ENCODE results near the gene DDHD1. TPM values are rescaled to one million over a fixed set of nuclear protein-coding genes. Genes with fewer than 3 reads are reported as not detected.
"Not testable (repeated sequence)": the region's sequence is repeated elsewhere in the genome, so short reads cannot be mapped to it uniquely, and the experiment has no call there.

The DDHD1 gene
- total RNA-seq, 4 donors from 2014 or later, result 9.7 to 19.4 (median 14.6) TPM

- WGBS, 2 donors, result 38 to 41% methylated on average over 3 of the region's 3 CpGs
- DNase-seq (ENCODE audit: low spot score in 2 of 2), result no peak
- H3K4me3 ChIP-seq (ENCODE audit: low read depth, poor library complexity, severe bottlenecking), result no peak overlapping the region
- intact Hi-C loops (cut with DNase I; ENCODE audit: low total_unique reads), result no loop called here
- TF ChIP-seq POLR2A (IDR thresholded peaks at IDR 0.05), result no peak
- TF ChIP-seq, protein P1, sequence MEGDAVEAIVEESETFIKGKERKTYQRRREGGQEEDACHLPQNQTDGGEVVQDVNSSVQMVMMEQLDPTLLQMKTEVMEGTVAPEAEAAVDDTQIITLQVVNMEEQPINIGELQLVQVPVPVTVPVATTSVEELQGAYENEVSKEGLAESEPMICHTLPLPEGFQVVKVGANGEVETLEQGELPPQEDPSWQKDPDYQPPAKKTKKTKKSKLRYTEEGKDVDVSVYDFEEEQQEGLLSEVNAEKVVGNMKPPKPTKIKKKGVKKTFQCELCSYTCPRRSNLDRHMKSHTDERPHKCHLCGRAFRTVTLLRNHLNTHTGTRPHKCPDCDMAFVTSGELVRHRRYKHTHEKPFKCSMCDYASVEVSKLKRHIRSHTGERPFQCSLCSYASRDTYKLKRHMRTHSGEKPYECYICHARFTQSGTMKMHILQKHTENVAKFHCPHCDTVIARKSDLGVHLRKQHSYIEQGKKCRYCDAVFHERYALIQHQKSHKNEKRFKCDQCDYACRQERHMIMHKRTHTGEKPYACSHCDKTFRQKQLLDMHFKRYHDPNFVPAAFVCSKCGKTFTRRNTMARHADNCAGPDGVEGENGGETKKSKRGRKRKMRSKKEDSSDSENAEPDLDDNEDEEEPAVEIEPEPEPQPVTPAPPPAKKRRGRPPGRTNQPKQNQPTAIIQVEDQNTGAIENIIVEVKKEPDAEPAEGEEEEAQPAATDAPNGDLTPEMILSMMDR (IDR thresholded peaks at IDR 0.05), result no peak
These were observed 28.3 kb downstream of the DDHD1 start for GRCh38 chr14:53124786-53125185.

DNA sequence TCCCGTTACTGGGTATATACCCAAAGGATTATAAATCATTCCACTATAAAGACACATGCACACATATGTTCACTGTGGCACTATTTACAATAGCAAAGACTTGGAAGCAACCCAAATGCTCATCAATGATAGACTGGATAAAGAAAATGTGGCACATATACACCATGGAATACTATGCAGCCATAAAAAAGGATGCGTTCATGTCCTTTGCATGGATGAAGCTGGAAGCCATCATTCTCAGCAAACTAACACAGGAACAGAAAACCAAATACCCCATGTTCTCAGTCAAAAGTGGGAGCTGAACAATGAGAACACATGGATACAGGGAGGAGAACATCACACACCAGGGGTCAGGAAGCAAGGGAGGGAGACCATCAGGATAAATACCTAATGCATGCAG lies 31.7 kb downstream of the DDHD1 start:
- DNase-seq (ENCODE audit: low spot score in 2 of 2); H3K4me3 ChIP-seq (ENCODE audit: low read depth, poor library complexity, severe bottlenecking); intact Hi-C loops (cut with DNase I; ENCODE audit: low total_unique reads): not testable (repeated sequence)
- 99 to 100% methylated on average over 2 of the region's 2 CpGs for WGBS, 2 donors

DNA sequence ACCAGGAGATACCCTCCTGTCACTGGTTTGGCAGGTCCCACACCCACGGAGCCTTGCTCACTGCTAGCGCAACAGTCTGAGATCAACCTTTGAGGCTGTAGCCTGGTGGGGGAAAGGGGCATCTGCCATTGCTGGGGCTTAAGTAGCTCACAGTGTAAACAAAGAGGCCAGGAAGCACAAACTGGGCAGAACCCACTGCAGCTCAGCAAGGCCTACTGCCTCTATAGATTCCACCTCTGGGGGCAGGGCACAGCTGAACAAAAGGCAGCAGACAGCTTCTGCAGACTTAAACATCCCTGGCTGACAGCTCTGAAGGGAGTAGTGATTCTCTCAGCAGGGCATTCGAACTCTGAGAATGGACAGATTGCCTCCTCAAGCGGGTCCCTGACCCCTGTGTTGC lies 35.6 kb downstream of the DDHD1 start:
- intact Hi-C loops (cut with DNase I; ENCODE audit: low total_unique reads); H3K4me3 ChIP-seq (ENCODE audit: low read depth, poor library complexity, severe bottlenecking); DNase-seq (ENCODE audit: low spot score in 2 of 2): not testable (repeated sequence)
- WGBS, 2 donors, result 86 to 89% methylated on average over 4 of the region's 4 CpGs

GRCh38 chr14:53113989-53114388 lies 39.1 kb downstream of the DDHD1 start:
- DNase-seq (ENCODE audit: low spot score in 2 of 2), result no peak
- no peak overlapping the region for H3K4me3 ChIP-seq (ENCODE audit: low read depth, poor library complexity, severe bottlenecking)
- 94 to 95% methylated on average over 10 of the region's 10 CpGs for WGBS, 2 donors
- TF ChIP-seq, protein P1 (IDR thresholded peaks at IDR 0.05), result no peak
- TF ChIP-seq POLR2A (IDR thresholded peaks at IDR 0.05), result no peak
- intact Hi-C loops (cut with DNase I; ENCODE audit: low total_unique reads), result no loop called here

DNA sequence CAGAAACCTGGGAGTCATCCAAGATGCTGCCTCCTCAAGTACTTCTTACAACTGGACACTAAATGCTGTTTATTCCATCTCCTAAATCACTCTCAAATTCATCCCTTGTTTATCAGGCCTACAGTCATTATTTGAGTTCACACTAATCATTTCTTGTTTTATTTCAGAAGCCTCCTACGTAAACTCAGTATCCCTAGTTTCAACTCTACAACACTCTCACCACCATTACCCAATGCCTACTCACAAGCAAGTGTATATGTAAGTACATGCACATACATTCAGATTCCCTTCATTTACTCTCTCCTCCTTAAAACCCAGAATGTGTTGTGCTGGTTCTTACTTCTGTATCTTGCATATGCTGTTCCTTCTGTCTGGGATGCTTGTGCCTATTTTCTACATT lies 43.0 kb downstream of the DDHD1 start:
- DNase-seq (ENCODE audit: low spot score in 2 of 2), result no peak
- no peak overlapping the region for H3K4me3 ChIP-seq (ENCODE audit: low read depth, poor library complexity, severe bottlenecking)
- no peak for TF ChIP-seq POLR2A (IDR thresholded peaks at IDR 0.05)
- TF ChIP-seq, protein P1 (IDR thresholded peaks at IDR 0.05), result no peak
- 97 to 98% methylated on average over 1 of the region's 1 CpG for whole genome bisulfite sequencing, 2 donors
- intact Hi-C loops (cut with DNase I; ENCODE audit: low total_unique reads), result no loop called here

DNA sequence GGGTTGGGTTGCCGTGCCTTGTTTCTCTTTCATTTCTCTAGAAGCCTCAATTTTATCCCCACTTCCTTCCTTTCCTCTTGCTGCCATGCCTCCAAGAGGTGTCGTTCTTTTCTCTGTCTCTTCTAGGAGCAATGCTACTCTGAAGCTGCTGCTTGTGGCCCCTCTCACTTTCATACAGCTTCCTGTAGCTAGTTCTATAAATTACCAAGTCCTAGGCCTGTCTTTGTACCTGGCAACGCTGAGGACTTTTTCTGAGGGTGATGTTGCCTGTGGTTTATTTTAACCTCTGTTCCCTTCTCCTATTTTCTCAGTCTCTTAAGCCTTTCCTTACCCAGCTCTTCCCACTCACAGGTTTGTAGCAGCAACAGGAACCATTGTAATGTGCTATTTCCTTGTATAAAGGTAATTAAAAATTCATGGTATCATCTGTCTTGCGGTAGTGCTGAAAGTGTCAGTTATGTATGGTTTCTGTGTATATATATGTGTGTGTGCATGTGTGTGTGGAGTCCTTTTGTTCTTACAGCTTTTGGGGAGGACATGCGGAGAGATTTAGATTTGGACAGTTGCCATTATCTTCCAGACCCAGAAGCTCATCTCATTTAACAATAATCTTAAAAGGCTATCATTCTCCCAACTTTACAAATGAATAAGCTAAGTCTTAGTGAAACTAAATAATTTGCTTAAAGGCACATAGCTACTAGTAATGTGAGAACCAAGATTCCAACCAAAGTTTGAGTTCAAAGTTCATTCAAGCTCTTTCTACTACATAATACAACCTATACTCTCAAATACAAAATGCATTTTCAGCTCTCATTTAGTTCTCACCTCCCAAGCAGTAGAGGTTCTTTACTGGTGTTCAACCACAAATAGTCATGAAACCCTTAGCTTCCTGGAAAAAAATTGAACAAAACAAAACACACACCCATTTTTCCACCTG lies 43.8 kb downstream of the DDHD1 start:
- H3K4me3 ChIP-seq (ENCODE audit: low read depth, poor library complexity, severe bottlenecking), result no peak overlapping the region
- intact Hi-C loops (cut with DNase I; ENCODE audit: low total_unique reads), result no loop called here
- WGBS, 2 donors, result 57 to 68% methylated on average over 5 of the region's 5 CpGs
- no peak for DNase-seq (ENCODE audit: low spot score in 2 of 2)
- TF ChIP-seq POLR2A (IDR thresholded peaks at IDR 0.05), result no peak

DNA sequence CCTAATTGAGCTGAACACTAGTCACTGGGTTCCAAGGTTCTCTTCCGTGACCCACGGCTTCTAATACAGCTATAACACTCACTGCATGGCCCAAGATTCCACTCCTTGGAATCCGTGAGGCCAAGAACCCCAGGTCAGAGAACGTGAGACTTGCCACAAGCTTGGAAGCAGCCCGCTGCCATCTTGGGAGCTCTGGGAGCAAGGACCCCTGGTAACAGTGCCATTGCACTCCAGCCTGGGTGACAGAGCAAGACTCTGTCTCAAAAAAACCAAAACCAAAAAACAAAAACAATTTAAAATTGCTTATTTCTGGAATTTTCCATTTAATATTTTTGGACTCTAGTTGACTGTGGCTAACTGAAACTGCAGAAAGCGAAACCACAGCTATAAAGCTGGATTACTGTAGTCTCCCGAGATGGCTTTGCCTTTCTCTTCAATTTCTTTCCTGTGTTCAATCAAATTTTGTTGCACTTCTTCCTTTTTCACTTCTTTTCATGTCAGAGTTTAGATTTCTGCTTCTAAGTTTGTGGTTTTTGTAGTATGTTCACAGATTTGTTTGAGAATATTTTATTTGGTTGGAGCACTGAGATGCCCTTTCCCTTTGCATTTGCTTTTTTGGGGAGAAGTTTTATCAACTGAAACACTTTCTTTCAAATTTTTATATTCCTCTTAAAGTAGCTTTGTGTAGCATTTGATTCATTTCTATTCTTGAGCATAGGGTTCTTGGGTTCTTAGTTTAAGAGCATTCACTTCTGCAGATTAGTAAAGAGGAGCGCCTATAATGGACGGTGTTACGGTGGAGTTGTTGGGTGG lies 44.6 kb downstream of the DDHD1 start:
- DNase-seq (ENCODE audit: low spot score in 2 of 2), result no peak
- 82 to 84% methylated on average over 10 of the region's 10 CpGs for WGBS, 2 donors
- TF ChIP-seq, protein P1 (IDR thresholded peaks at IDR 0.05), result no peak
- TF ChIP-seq POLR2A (IDR thresholded peaks at IDR 0.05), result no peak
- intact Hi-C loops (cut with DNase I; ENCODE audit: low total_unique reads), result no loop called here
- H3K4me3 ChIP-seq (ENCODE audit: low read depth, poor library complexity, severe bottlenecking), result no peak overlapping the region

Measured in lower leg skin (tissue), 4 donors.